Stimulated activated CD4-positive, alpha-beta T cell treated with anti-CD3 and anti-CD28 coated beads, Interleukin-12 subunit alpha, Interleukin-12 subunit beta, amount 100 ng/mL, for 48 hours (primary cell): ENCODE measurements around the gene LRRC14B.
"Not testable (repeated sequence)": the region's sequence is repeated elsewhere in the genome, so short reads cannot be mapped to it uniquely, and the experiment has no call there.

Source experiments
- DNase-seq, 3 donors: peaks; one replicate each; pipeline ENCODE4 v3.0.0-alpha.2; 2020; ENCODE audit warnings: low read depth in 2 of 3, low spot score in 1 of 3

The LRRC14B gene

GRCh38 chr5:160173-160510 is 31.2 kb upstream of the LRRC14B start:
- no peak for DNase-seq

GRCh38 chr5:160921-161802 is 30.1 kb upstream of the LRRC14B start:
- DNase-seq = no peak

GRCh38 chr5:161803-162110 is 29.5 kb upstream of the LRRC14B start:
- no peak for DNase-seq

- no peak for DNase-seq
Measured at GRCh38 chr5:162190-162564, 29.1 kb upstream of the LRRC14B start.

GRCh38 chr5:162565-163337 is 28.5 kb upstream of the LRRC14B start:
- DNase-seq = no peak

- DNase-seq = no peak
Measured at GRCh38 chr5:163338-163620, 28.0 kb upstream of the LRRC14B start.

GRCh38 chr5:163841-164240 is 27.5 kb upstream of the LRRC14B start:
- no peak for DNase-seq

GRCh38 chr5:164244-164643 is 27.1 kb upstream of the LRRC14B start:
- DNase-seq = no peak

- not testable (repeated sequence) for DNase-seq
Measured at GRCh38 chr5:164783-165182, 26.5 kb upstream of the LRRC14B start.

GRCh38 chr5:166441-167372 is 24.6 kb upstream of the LRRC14B start:
- no peak for DNase-seq

- DNase-seq = no peak
Measured at GRCh38 chr5:167511-167910, 23.8 kb upstream of the LRRC14B start.

- DNase-seq = no peak
Measured at GRCh38 chr5:167982-168660, 23.2 kb upstream of the LRRC14B start.

- DNase-seq = no peak
Measured at GRCh38 chr5:169071-169727, 22.1 kb upstream of the LRRC14B start.

- no peak for DNase-seq
Measured at GRCh38 chr5:169728-170094, 21.6 kb upstream of the LRRC14B start.

- no peak for DNase-seq
Measured at GRCh38 chr5:170971-171800, 20.1 kb upstream of the LRRC14B start.

- DNase-seq = no peak
Measured at GRCh38 chr5:171801-172331, 19.4 kb upstream of the LRRC14B start.

GRCh38 chr5:172421-172820 is 18.9 kb upstream of the LRRC14B start:
- no peak for DNase-seq

- DNase-seq = no peak
Measured at GRCh38 chr5:172841-173251, 18.4 kb upstream of the LRRC14B start.

GRCh38 chr5:173392-174290 is 17.7 kb upstream of the LRRC14B start:
- no peak for DNase-seq
